ENCODE data around the gene PDGFRB.

The PDGFRB gene

DNA sequence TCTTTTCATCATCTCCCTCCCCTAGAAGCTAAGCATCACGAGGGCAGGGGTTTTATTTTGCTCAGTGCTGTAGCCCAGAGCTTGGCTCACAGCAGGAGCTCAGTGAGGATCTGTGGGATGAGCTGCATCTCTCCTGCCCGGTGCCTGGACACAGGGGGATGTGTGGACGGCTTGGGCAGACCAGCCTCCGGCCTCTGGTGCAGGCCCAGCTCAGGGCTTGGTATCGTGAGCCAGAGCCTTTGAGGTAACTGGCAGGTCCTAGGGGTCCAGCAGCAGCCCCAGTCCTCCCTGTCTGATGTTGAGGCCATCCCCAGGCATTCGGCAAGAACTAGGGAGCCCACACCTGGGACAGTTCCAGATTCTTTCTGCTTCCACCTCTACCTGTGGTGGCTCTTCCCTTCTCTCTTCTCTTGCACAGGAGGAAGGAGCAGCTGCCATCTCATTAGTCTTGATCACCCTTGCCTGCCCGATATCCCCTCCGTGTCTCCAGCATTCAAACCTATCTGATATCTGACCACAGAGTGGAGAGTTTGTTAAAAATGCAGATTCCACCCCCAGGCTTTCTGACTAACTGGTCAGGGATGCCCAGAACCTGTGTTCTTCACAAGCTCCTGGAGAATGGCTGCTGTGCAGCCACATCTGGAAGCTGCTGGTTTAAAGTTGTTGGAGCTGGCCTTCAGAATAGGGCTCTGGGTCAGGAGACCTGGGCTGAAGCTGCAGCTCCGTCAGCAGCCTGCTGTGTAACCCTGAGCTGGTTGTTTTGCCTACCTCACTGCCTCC, 26.3 kb upstream of the PDGFRB start:
- Histone ChIP-seq H3K4me1 (ENCODE audit: low read depth, poor library complexity, severe bottlenecking) (no peaks in the 10 kb centered on the region), H3K36me3 (ENCODE audit: insufficient read depth) (no peaks in the 10 kb centered on the region), H3K9ac (no peak overlapping the region), H2AFZ (ENCODE audit: low read depth) (no peak overlapping the region), H4K20me1 (ENCODE audit: insufficient read depth) (no peaks in the 10 kb centered on the region), H3K4me2 (no peak overlapping the region), H3K79me2 (ENCODE audit: insufficient read depth, low read depth) (no peaks in the 10 kb centered on the region), H3K4me3 (IDR thresholded peaks at IDR 0.05; ENCODE audit: insufficient read depth, low read depth, low read length) (no peak overlapping the region), H3K27me3 (ENCODE audit: insufficient read depth, low read depth) (no peaks in the 10 kb centered on the region), H3K27ac (no peak overlapping the region)
- TF ChIP-seq, protein P1, sequence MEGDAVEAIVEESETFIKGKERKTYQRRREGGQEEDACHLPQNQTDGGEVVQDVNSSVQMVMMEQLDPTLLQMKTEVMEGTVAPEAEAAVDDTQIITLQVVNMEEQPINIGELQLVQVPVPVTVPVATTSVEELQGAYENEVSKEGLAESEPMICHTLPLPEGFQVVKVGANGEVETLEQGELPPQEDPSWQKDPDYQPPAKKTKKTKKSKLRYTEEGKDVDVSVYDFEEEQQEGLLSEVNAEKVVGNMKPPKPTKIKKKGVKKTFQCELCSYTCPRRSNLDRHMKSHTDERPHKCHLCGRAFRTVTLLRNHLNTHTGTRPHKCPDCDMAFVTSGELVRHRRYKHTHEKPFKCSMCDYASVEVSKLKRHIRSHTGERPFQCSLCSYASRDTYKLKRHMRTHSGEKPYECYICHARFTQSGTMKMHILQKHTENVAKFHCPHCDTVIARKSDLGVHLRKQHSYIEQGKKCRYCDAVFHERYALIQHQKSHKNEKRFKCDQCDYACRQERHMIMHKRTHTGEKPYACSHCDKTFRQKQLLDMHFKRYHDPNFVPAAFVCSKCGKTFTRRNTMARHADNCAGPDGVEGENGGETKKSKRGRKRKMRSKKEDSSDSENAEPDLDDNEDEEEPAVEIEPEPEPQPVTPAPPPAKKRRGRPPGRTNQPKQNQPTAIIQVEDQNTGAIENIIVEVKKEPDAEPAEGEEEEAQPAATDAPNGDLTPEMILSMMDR (conservative IDR thresholded peaks at IDR 0.05; ENCODE audit: low read depth, low read length) = no peak

DNA sequence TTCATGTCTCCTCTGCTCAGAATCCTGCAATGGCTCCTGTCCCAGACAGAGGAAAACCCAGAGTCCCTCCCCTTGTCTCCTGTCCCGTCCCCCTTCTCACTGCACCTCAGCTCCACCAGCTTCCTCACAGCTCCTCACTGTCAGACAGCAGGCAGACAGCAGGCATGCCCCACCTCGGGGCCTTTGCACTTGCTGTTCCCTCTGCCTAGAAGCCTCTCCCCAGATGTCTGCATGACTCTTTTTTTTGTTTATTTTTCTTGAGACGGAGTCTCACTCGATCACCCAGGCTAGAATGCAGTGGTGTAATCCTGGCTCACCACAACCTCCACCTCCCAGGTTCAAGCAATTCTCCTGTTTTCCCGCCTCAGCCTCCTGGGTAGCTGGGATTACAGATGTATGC, 25.4 kb upstream of the PDGFRB start:
- Histone ChIP-seq H3K36me3 (ENCODE audit: insufficient read depth) (no peaks in the 10 kb centered on the region), H3K4me1 (ENCODE audit: low read depth, poor library complexity, severe bottlenecking) (no peaks in the 10 kb centered on the region), H3K27ac (no peak overlapping the region), H3K4me2 (no peak overlapping the region), H3K27me3 (ENCODE audit: insufficient read depth, low read depth) (no peaks in the 10 kb centered on the region), H4K20me1 (ENCODE audit: insufficient read depth) (no peaks in the 10 kb centered on the region), H3K9ac (no peak overlapping the region), H3K79me2 (ENCODE audit: insufficient read depth, low read depth) (no peaks in the 10 kb centered on the region), H3K4me3 (IDR thresholded peaks at IDR 0.05; ENCODE audit: insufficient read depth, low read depth, low read length) (no peak overlapping the region), H2AFZ (ENCODE audit: low read depth) (no peak overlapping the region)
- TF ChIP-seq, protein P1 (conservative IDR thresholded peaks at IDR 0.05; ENCODE audit: low read depth, low read length) = no peak

DNA sequence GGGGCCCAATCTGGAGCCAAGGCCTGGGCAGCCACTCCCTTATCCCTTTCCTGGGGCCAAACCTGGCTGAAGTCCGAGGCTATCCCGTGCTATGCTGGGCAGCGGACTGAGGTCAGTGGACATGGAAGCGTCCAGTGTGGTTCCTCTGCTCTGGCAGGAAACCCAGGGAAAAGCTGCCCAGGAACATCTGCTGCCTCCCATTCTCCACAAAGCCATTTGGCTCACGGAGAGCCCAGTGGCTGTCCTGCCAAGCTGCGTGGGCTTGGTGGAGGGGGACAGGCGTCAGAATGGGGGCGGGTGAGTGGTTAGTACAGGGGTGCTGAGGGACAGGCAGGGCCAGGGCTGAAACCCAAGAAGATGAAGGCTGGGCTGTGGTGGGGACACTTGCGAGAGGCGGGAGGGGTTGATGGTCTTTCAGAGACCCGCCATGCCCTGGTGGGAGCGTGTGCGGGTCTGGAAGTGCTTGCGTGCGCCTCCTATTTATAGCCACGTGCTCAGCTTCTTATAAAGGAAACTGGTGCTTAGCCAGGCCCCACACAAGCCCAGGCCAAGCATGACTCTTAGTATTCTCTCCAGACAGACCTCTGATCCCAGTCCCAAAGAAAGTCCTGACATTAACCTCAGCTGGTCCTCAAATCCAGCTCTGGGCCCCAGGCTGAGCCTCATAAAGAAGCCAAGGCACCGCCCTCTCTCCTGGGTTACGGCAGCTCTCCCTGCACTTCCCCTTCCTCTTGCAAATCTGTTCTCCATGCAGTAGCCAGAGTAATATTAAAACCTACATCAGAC, 24.8 kb upstream of the PDGFRB start:
- no peaks in the 10 kb centered on the region for H3K36me3 ChIP-seq (ENCODE audit: insufficient read depth)
- TF ChIP-seq, protein P1 (conservative IDR thresholded peaks at IDR 0.05; ENCODE audit: low read depth, low read length) = no peak
- H3K27ac ChIP-seq = no peak overlapping the region

DNA sequence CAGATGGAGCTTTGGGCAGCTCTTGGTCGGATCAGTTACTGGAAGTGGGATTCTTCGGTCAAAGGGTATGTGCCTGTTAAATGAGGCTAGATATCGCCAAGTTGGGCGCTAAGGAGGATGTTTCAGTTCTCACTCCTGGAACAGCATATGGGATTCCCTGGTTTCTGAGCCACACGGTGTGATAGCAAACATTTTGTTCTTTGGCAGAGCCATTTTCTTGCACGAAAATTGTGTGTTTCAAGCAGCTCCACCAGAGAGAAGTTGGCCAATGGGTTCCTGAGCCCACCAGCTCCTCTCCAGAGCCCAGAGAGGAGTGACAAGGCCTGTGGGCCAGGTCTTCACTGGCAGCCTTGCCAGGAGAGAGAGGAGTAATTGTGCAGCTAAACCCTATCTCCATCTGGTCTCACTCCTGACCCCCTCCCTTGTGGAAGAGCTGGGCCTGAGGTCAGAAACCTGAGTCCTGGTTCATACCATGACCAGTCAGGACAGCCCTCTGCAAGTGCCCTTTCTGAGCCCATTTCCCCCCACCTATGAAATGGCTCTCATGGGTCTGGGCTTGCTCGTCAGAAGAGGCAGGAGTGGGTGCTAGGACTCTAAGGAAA, 23.5 kb upstream of the PDGFRB start:
- no peak overlapping the region for H3K27ac ChIP-seq

More for the DNA sequence above, 24.8 kb upstream of the PDGFRB start:
- no peak overlapping the region for H3K9ac ChIP-seq
- no peak overlapping the region for H3K4me3 ChIP-seq (IDR thresholded peaks at IDR 0.05; ENCODE audit: insufficient read depth, low read depth, low read length)
- no peaks in the 10 kb centered on the region for H3K27me3 ChIP-seq (ENCODE audit: insufficient read depth, low read depth)
- no peaks in the 10 kb centered on the region for H4K20me1 ChIP-seq (ENCODE audit: insufficient read depth)
- no peaks in the 10 kb centered on the region for H3K4me1 ChIP-seq (ENCODE audit: low read depth, poor library complexity, severe bottlenecking)
- H2AFZ ChIP-seq (ENCODE audit: low read depth) = no peak overlapping the region
- H3K79me2 ChIP-seq (ENCODE audit: insufficient read depth, low read depth) = no peaks in the 10 kb centered on the region
- no peak overlapping the region for H3K4me2 ChIP-seq

More for the DNA sequence above, 23.5 kb upstream of the PDGFRB start:
- Histone ChIP-seq H3K36me3 (ENCODE audit: insufficient read depth) (no peaks in the 10 kb centered on the region), H4K20me1 (ENCODE audit: insufficient read depth) (no peaks in the 10 kb centered on the region), H3K9ac (no peak overlapping the region), H3K27me3 (ENCODE audit: insufficient read depth, low read depth) (no peaks in the 10 kb centered on the region), H3K4me1 (ENCODE audit: low read depth, poor library complexity, severe bottlenecking) (no peaks in the 10 kb centered on the region), H3K4me3 (IDR thresholded peaks at IDR 0.05; ENCODE audit: insufficient read depth, low read depth, low read length) (no peak overlapping the region), H3K79me2 (ENCODE audit: insufficient read depth, low read depth) (no peaks in the 10 kb centered on the region), H3K4me2 (no peak overlapping the region), H2AFZ (ENCODE audit: low read depth) (no peak overlapping the region)
- TF ChIP-seq, protein P1 (conservative IDR thresholded peaks at IDR 0.05; ENCODE audit: low read depth, low read length) = no peak
